ENCODE measurements around the gene NELL1. TPM values are rescaled to one million over a fixed set of nuclear protein-coding genes. Genes with fewer than 3 reads are reported as not detected.

NELL1 gene
- polyA plus RNA-seq, 2 of the 4 experiments (the other 2 are of a cell fraction): not detected

- POLR2A ChIA-PET: no interaction called here
- no peak for DNase-seq (ENCODE audit: low read depth in 1 of 2, low spot score in 1 of 2)
- H3K4me1 ChIP-seq: no peaks in the 10 kb centered on the region
- H3K9me3 ChIP-seq: no peaks in the 10 kb centered on the region
- FAIRE-seq: no peak
- TF ChIP-seq REST (IDR thresholded peaks at IDR 0.05) (peak; percentile 45; the same call in 1 of the 2 replicates), HES2 (IDR thresholded peaks at IDR 0.05) (no peak)
- WGBS (ENCODE audit: missing lambda C conversion rate): 14% methylated on average over 3 of the region's 3 CpGs
- CTCF ChIA-PET: interaction anchor here (0.6 to 1.2 kb wide), 3 partner anchors 11 to 278 kb away, joined by 3 to 4 read pairs (median 3); no protein-coding TSS in a partner anchor
- no peak for ATAC-seq
- no peak overlapping the region for H3K4me2 ChIP-seq
- H3K4me3 ChIP-seq: no peak overlapping the region
- H3K27ac ChIP-seq: no peak overlapping the region
These were observed 953.6 kb downstream of the NELL1 start for GRCh38 chr11:21622995-21623394.

Small RNAs within 50 kb of the gene (small RNA-seq; reads per million reads assigned to genes)
- 0.37 to 34.0 (median 9.0) reads per million in 6 experiments for gene RNA5SP336
- 0 to 1.0 (median 0.19) reads per million in 6 experiments for gene RNA5SP337

Other genes with a start within 250 kb of the NELL1 start
- gene SLC6A5, start 70.0 kb upstream of the NELL1 start, polyA plus RNA-seq (2011; rRNA removed): not detected in 2 replicates
- gene SLC6A5, start 70.0 kb upstream of the NELL1 start, polyA plus RNA-seq (2017; fragmentation: RNase III; extraction: RNeasy Plus Mini Kit Qiagen cat#74134 plus additional on column Dnase treatment): not detected in 3 replicates

All from A549 (cell line).